Smooth muscle cell (in vitro differentiated cells): ENCODE results near the gene PKMYT1. TPM values are rescaled to one million over a fixed set of nuclear protein-coding genes. Genes with fewer than 3 reads are reported as not detected.
A peak's percentile ranks its signal among the peaks of the same experiment; 100 is the strongest.

Experiments
- DNase-seq: peaks from one replicate; lab custom pipeline; 2025; ENCODE audit not compliant: unreplicated experiment; lab: John Stamatoyannopoulos, UW
- H2AFZ ChIP-seq: fragments of 200-600 bp; sonication (generic); 2 replicates; pipeline ENCODE4 v1.6.0; 2016; ENCODE audit warnings: antibody characterized with exemption, low read depth, mild to moderate bottlenecking
- H3F3A ChIP-seq: fragments of 200-600 bp; sonication (generic); 2 replicates; pipeline ENCODE4 v1.6.0; 2017; ENCODE audit warnings: antibody characterized with exemption, low read depth
- H3K27ac ChIP-seq: fragments of 200-600 bp; sonication (generic); 2 replicates; pipeline ENCODE4 v1.5.1; 2016; ENCODE audit warnings: low read depth, mild to moderate bottlenecking
- H3K27me3 ChIP-seq: fragments of 200-600 bp; sonication (generic); 2 replicates; pipeline ENCODE4 v1.6.1; 2016; ENCODE audit warnings: low read depth, mild to moderate bottlenecking
- H3K36me3 ChIP-seq: fragments of 200-600 bp; sonication (generic); 2 replicates; pipeline ENCODE4 v1.5.1; 2016; ENCODE audit warnings: low read depth
- H3K4me1 ChIP-seq: fragments of 200-600 bp; sonication (generic); 2 replicates; pipeline ENCODE4 v1.5.1; 2016; ENCODE audit warnings: low read depth
- H3K4me2 ChIP-seq: fragments of 200-600 bp; sonication (generic); 2 replicates; pipeline ENCODE4 v1.6.0; 2016; ENCODE audit warnings: mild to moderate bottlenecking
- H3K4me3 ChIP-seq: fragments of 200-600 bp; sonication (generic); 2 replicates; pipeline ENCODE4 v1.5.1; 2016; ENCODE audit warnings: mild to moderate bottlenecking
- H3K79me2 ChIP-seq: fragments of 200-600 bp; sonication (generic); 2 replicates; pipeline ENCODE4 v1.6.0; 2016; ENCODE audit warnings: low read depth, mild to moderate bottlenecking
- H3K9ac ChIP-seq: fragments of 200-600 bp; sonication (generic); 2 replicates; pipeline ENCODE4 v1.6.0; 2016; ENCODE audit warnings: low read depth
- H3K9me3 ChIP-seq: fragments of 200-600 bp; sonication (generic); replicated peaks from 2 replicates; pipeline ENCODE4 v1.5.1; 2016; ENCODE audit warnings: low read depth
- H4K20me1 ChIP-seq: fragments of 200-600 bp; sonication (generic); 2 replicates; pipeline ENCODE4 v1.6.0; 2016; ENCODE audit warnings: low read depth
- CTCF ChIP-seq: fragments of 200-600 bp; sonication (generic); IDR thresholded peaks from 2 replicates; pipeline ENCODE4 v1.5.1; 2017; ENCODE audit warnings: borderline replicate concordance, mild to moderate bottlenecking, antibody characterized with exemption; ENCODE audit not compliant: insufficient read depth, poor library complexity, severe bottlenecking
- WGBS: methylation state at CpG from one replicate; pipeline ENCODE4 v1.1.7; 2016; ENCODE audit warnings: low lambda C conversion rate; 5-methylcytosine and 5-hydroxymethylcytosine counted together
- polyA plus RNA-seq: library from polyadenylated mRNA; unstranded; fragments of >200 nt; fragmentation: Nextera tagmentation; extraction: Ambion mirVana; gene quantifications from 2 replicates; pipeline ENCODE4 v1.2.1, GENCODE V29; 2016
- total RNA-seq: library from RNA; depleted of rRNA; stranded (reverse); fragments of >200 nt; gene quantifications from 2 replicates; pipeline ENCODE4 v1.2.3, GENCODE V29; 2014

PKMYT1 gene
- total and polyA plus RNA-seq, 2 experiments from 2014 or later: 13.8 to 32.6 TPM

GRCh38 chr16:3023415-3023668 is 43.1 kb upstream of the PKMYT1 start:
- H3K4me3 ChIP-seq: peak overlapping the region; percentile 86
- no peaks in the 10 kb centered on the region for H3K9me3 ChIP-seq
- peaks cover 17% of the 10 kb centered on the region for H3K4me1 ChIP-seq
- H2AFZ ChIP-seq: no peak overlapping the region
- H4K20me1 ChIP-seq: peaks cover 56% of the 10 kb centered on the region
- H3K36me3 ChIP-seq: no peaks in the 10 kb centered on the region
- H3K9ac ChIP-seq: peak overlapping the region; percentile 99
- H3K4me2 ChIP-seq: peak overlapping the region; percentile 93
- 18% methylated on average over 2 of the region's 6 CpGs for WGBS
- H3F3A ChIP-seq: no peaks in the 10 kb centered on the region
- no peaks in the 10 kb centered on the region for H3K27me3 ChIP-seq
- H3K79me2 ChIP-seq: no peaks in the 10 kb centered on the region
- DNase-seq: no peak
- H3K27ac ChIP-seq: peak overlapping the region; percentile 100
- no peak for TF ChIP-seq CTCF

GRCh38 chr16:3022684-3023414 is 42.6 kb upstream of the PKMYT1 start:
- 20% methylated on average over 6 of the region's 8 CpGs for WGBS
- Histone ChIP-seq H3K9ac (peak overlapping the region; percentile 99), H3K27me3 (no peaks in the 10 kb centered on the region), H3K79me2 (no peaks in the 10 kb centered on the region), H3K4me2 (peak overlapping the region; percentile 93), H2AFZ (no peak overlapping the region), H3K4me1 (peaks cover 17% of the 10 kb centered on the region), H3K27ac (peak overlapping the region; percentile 100), H3K36me3 (no peaks in the 10 kb centered on the region), H4K20me1 (peaks cover 51% of the 10 kb centered on the region), H3F3A (peaks cover 3% of the 10 kb centered on the region), H3K9me3 (no peaks in the 10 kb centered on the region), H3K4me3 (peak overlapping the region; percentile 86)
- DNase-seq: no peak
- no peak for TF ChIP-seq CTCF

GRCh38 chr16:3022208-3022683 is 42.0 kb upstream of the PKMYT1 start:
- under 1% methylated on average over 8 of the region's 8 CpGs for WGBS
- Histone ChIP-seq H3K27me3 (no peaks in the 10 kb centered on the region), H3K9ac (peak overlapping the region; percentile 99), H3K4me2 (peak overlapping the region; percentile 93), H3K36me3 (no peaks in the 10 kb centered on the region), H3F3A (peaks cover 9% of the 10 kb centered on the region), H2AFZ (no peak overlapping the region), H3K79me2 (no peaks in the 10 kb centered on the region), H3K4me1 (peaks cover 20% of the 10 kb centered on the region), H4K20me1 (peaks cover 45% of the 10 kb centered on the region), H3K27ac (peak overlapping the region; percentile 100), H3K9me3 (no peaks in the 10 kb centered on the region), H3K4me3 (peak overlapping the region; percentile 86)
- peak; percentile 62 for DNase-seq
- TF ChIP-seq CTCF: no peak
